Mesenchymal stem cell (in vitro differentiated cells and primary cell): ENCODE data around the gene EMX1.

ENCODE experiments used
- DNase-seq: peaks from one replicate; pipeline ENCODE4 v3.0.0-alpha.2; 2013
- H2AFZ ChIP-seq: one replicate; pipeline ENCODE4 v1.6.1; 2013; ENCODE audit warnings: low read depth, mild to moderate bottlenecking, control low read depth, inconsistent platforms, low read length, moderate library complexity
- H2AK5ac ChIP-seq: 2 replicates; pipeline ENCODE4 v1.6.1; 2013; ENCODE audit warnings: low read length, moderate library complexity, mild to moderate bottlenecking, inconsistent platforms; ENCODE audit not compliant: severe bottlenecking
- H2BK120ac ChIP-seq: one replicate; pipeline ENCODE4 v1.6.1; 2013; ENCODE audit warnings: low read depth, mild to moderate bottlenecking, inconsistent platforms, low read length, moderate library complexity
- H2BK12ac ChIP-seq, 2 experiments: one replicate each; pipeline ENCODE4 v1.6.1; 2013; ENCODE audit warnings: inconsistent platforms in 2 of 2, low read length in 2 of 2, mild to moderate bottlenecking in 2 of 2, moderate library complexity in 2 of 2, control low read depth in 1 of 2
- H2BK15ac ChIP-seq: one replicate; pipeline ENCODE4 v1.6.1; 2013; ENCODE audit warnings: mild to moderate bottlenecking, low read depth, inconsistent platforms; ENCODE audit not compliant: poor library complexity, severe bottlenecking
- H2BK5ac ChIP-seq: 2 replicates; pipeline ENCODE4 v1.6.1; 2013; ENCODE audit warnings: low read depth, mild to moderate bottlenecking, low read length, control low read depth, inconsistent platforms; ENCODE audit not compliant: poor library complexity, severe bottlenecking
- H3K14ac ChIP-seq, 2 experiments: one replicate each; pipeline ENCODE4 v1.6.1; 2013; ENCODE audit warnings: inconsistent platforms in 2 of 2, low read length in 2 of 2, control low read depth in 1 of 2, mild to moderate bottlenecking in 1 of 2, moderate library complexity in 1 of 2
- H3K18ac ChIP-seq, 2 experiments: one replicate each; pipeline ENCODE4 v1.6.1; 2013; ENCODE audit warnings: inconsistent platforms in 2 of 2, low read length in 2 of 2, control low read depth in 1 of 2, low read depth in 1 of 2, mild to moderate bottlenecking in 1 of 2
- H3K23ac ChIP-seq, 2 experiments: one replicate each; pipeline ENCODE4 v1.6.1; 2013; ENCODE audit warnings: inconsistent platforms in 2 of 2, low read length in 2 of 2, mild to moderate bottlenecking in 2 of 2, moderate library complexity in 2 of 2, control low read depth in 1 of 2
- H3K27ac ChIP-seq: 2 replicates; pipeline ENCODE4 v1.5.1; 2013; ENCODE audit warnings: mild to moderate bottlenecking, moderate library complexity, low read length, control low read depth, inconsistent platforms; ENCODE audit not compliant: poor library complexity, severe bottlenecking
- H3K27me3 ChIP-seq, 2 experiments: 2 replicates each; pipeline versions ENCODE4 v1.6.1 to v1.7.0; 2013; ENCODE audit warnings: low read length in 2 of 2, mild to moderate bottlenecking in 2 of 2, moderate library complexity in 2 of 2, control low read depth in 1 of 2, inconsistent platforms in 1 of 2; ENCODE audit not compliant: control insufficient read depth in 1 of 2, insufficient read depth in 1 of 2
- H3K36me3 ChIP-seq, 2 experiments: 2 replicates each; pipeline versions ENCODE4 v1.6.1 to v1.7.0; 2013; ENCODE audit warnings: low read length in 2 of 2, control low read depth in 1 of 2, inconsistent platforms in 1 of 2, low read depth in 1 of 2, mild to moderate bottlenecking in 1 of 2; ENCODE audit not compliant: insufficient read depth in 2 of 2, control insufficient read depth in 1 of 2
- H3K4ac ChIP-seq, 2 experiments: one replicate each; pipeline ENCODE4 v1.6.1; 2013; ENCODE audit warnings: inconsistent platforms in 2 of 2, low read length in 2 of 2, mild to moderate bottlenecking in 2 of 2, moderate library complexity in 2 of 2, control low read depth in 1 of 2, low read depth in 1 of 2
- H3K4me1 ChIP-seq: 2 replicates; pipeline ENCODE4 v1.6.1; 2013; ENCODE audit warnings: low read depth, low read length, control low read depth; ENCODE audit not compliant: control insufficient read depth, insufficient read depth
- H3K4me2 ChIP-seq: 2 replicates; pipeline ENCODE4 v1.6.1; 2013; ENCODE audit warnings: low read length, mild to moderate bottlenecking, inconsistent platforms; ENCODE audit not compliant: poor library complexity, severe bottlenecking
- H3K4me3 ChIP-seq, 2 experiments: 2 replicates each; pipeline versions ENCODE4 v1.5.1 to v1.7.0; 2013; ENCODE audit warnings: low read length in 2 of 2, mild to moderate bottlenecking in 2 of 2, control low read depth in 1 of 2, low read depth in 1 of 2; ENCODE audit not compliant: insufficient read depth in 1 of 2
- H3K79me1 ChIP-seq: replicated peaks from 2 replicates; pipeline ENCODE4 v1.6.1; 2013; ENCODE audit warnings: mild to moderate bottlenecking, control low read depth, low read length, inconsistent platforms; ENCODE audit not compliant: poor library complexity, severe bottlenecking
- H3K9ac ChIP-seq: 2 replicates; pipeline ENCODE4 v1.7.0; 2013; ENCODE audit warnings: mild to moderate bottlenecking, low read length, moderate library complexity
- H3K9me3 ChIP-seq: 2 replicates; pipeline ENCODE4 v1.7.0; 2013; ENCODE audit warnings: mild to moderate bottlenecking, low read length; ENCODE audit not compliant: control insufficient read depth
- H4K8ac ChIP-seq: one replicate; pipeline ENCODE4 v1.6.1; 2013; ENCODE audit warnings: inconsistent platforms, mild to moderate bottlenecking, low read length, moderate library complexity
- H4K91ac ChIP-seq: one replicate; pipeline ENCODE4 v1.6.1; 2013; ENCODE audit warnings: mild to moderate bottlenecking, low read length, inconsistent platforms
- WGBS: methylation state at CpG from one replicate; pipeline ENCODE4 v1.1.7; 2013; ENCODE audit warnings: mixed read lengths; 5-methylcytosine and 5-hydroxymethylcytosine counted together

The EMX1 gene

DNA sequence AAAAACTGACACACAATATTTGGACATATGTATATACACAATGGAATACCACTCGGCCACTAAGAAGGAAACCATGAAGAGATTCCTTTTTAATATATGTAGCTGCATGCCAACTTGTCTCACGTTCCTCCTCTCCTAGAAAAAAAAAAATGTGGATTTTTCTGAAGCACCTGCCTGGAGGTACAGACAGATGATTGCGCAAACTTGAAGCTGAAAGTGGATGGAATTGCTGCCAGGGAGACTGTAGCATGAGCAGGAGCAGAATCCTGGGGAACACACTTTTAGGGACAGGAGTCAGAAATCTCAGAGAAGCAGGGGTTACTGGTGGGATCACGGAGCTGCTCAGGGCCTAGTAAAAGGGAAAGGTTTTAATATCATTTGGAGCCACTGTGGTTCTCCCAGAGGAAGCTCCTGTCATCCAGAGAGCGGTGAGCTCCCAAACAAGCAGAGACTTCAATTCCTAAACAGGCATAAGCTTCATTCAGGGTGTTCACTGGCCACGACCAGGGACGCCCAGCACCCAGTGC, 30.8 kb upstream of the EMX1 start:
- Histone ChIP-seq H3K14ac (peak overlapping the region in 1 of 2 experiments; percentile 55), H2BK5ac (no peak overlapping the region), H3K4ac (no peak overlapping the region), H3K4me3 (peak overlapping the region; percentile 79 to 81), H3K4me2 (peak overlapping the region; percentile 96), H2BK12ac (no peak overlapping the region), H3K79me1 (peaks cover 10% of the 10 kb centered on the region), H2AFZ (peak overlapping the region; percentile 43), H3K27me3 (peaks cover 3 to 7% of the 10 kb centered on the region in 2 experiments), H3K18ac (no peak overlapping the region), H3K9ac (peak overlapping the region; percentile 86), H4K91ac (no peak overlapping the region), H2BK15ac (no peak overlapping the region), H3K9me3 (no peaks in the 10 kb centered on the region), H3K36me3 (peaks cover 5 to 15% of the 10 kb centered on the region in 2 experiments), H3K27ac (no peak overlapping the region), H3K4me1 (peaks cover 12% of the 10 kb centered on the region), H2AK5ac (no peak overlapping the region), H4K8ac (no peak overlapping the region), H3K23ac (no peak overlapping the region), H2BK120ac (no peak overlapping the region)
- 52% methylated on average over 7 of the region's 7 CpGs for WGBS
- DNase-seq = no peak

DNA sequence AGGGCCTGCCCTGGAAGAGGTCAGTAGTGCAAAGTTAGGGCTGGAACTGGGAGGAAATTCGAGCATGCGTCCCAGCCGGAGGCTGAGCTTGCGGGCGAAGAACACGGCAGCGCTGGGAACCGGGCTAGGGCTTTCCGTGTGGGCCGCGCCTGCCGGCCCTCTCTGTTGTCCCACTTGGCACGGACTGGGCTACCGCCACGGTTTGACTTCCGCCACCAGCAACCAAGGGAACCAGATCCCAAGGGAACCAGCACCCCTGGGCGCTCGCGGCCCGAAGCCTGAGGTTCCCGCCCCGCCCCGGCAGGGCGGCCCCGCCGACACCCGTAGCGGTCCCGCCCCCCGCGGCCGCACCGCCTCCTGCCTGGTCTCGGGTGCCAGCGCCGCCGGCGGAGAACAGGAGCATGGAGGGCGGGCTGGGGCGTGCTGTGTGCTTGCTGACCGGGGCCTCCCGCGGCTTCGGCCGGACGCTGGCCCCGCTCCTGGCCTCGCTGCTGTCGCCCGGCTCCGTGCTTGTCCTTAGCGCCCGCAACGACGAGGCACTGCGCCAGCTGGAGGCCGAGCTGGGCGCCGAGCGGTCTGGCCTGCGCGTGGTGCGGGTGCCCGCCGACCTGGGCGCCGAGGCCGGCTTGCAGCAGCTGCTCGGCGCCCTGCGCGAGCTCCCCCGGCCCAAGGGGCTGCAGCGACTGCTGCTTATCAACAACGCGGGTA, 30.1 kb upstream of the EMX1 start, which contains the start of gene SPR:
Gene SPR, plus strand, starts transcription at position 377 of the 708 bp plus-strand sequence. Its CDS starts 25 bp downstream, at position 402.
- Histone ChIP-seq H3K36me3 (peaks cover 11 to 22% of the 10 kb centered on the region in 2 experiments), H3K14ac (peak within 1 kb of the TSS in 1 of 2 experiments; percentile 86), H2BK120ac (peak within 1 kb of the TSS; percentile 74), H2BK5ac (no peak within 1 kb of the TSS), H3K27ac (peak within 1 kb of the TSS; percentile 70), H3K18ac (peak within 1 kb of the TSS; percentile 8 to 81), H3K4me2 (peak within 1 kb of the TSS; percentile 96), H3K79me1 (peaks cover 10% of the 10 kb centered on the region), H3K27me3 (peaks cover 3 to 7% of the 10 kb centered on the region in 2 experiments), H3K9me3 (no peaks in the 10 kb centered on the region), H3K4me1 (peaks cover 12% of the 10 kb centered on the region), H3K23ac (peak within 1 kb of the TSS in 1 of 2 experiments; percentile 83), H3K4me3 (peak within 1 kb of the TSS; percentile 79 to 81), H2BK12ac (no peak within 1 kb of the TSS), H2AK5ac (no peak within 1 kb of the TSS), H2BK15ac (peak within 1 kb of the TSS; percentile 56), H4K91ac (peak within 1 kb of the TSS; percentile 76), H2AFZ (peak within 1 kb of the TSS; percentile 98), H3K9ac (peak within 1 kb of the TSS; percentile 86), H4K8ac (peak within 1 kb of the TSS; percentile 90), H3K4ac (peak within 1 kb of the TSS; percentile 6 to 46)
- peak; percentile 72 for DNase-seq
- WGBS = under 1% methylated on average over 74 of the region's 76 CpGs

GRCh38 chr2:72887740-72888437, 29.4 kb upstream of the EMX1 start:
- no peak overlapping the region for H3K23ac ChIP-seq
- peaks cover 15 to 23% of the 10 kb centered on the region in 2 experiments for H3K36me3 ChIP-seq
- H3K9me3 ChIP-seq = no peaks in the 10 kb centered on the region
- H3K4me1 ChIP-seq = peaks cover 12% of the 10 kb centered on the region
- H3K14ac ChIP-seq = peak overlapping the region in 1 of 2 experiments; percentile 37
- peak overlapping the region; percentile 79 to 81 for H3K4me3 ChIP-seq
- peak overlapping the region; percentile 8 to 81 for H3K18ac ChIP-seq
- peak overlapping the region; percentile 70 for H3K27ac ChIP-seq
- peaks cover 10% of the 10 kb centered on the region for H3K79me1 ChIP-seq
- H3K9ac ChIP-seq = peak overlapping the region; percentile 86
- H2BK15ac ChIP-seq = no peak overlapping the region
- H2AFZ ChIP-seq = peak overlapping the region; percentile 98
- H2BK120ac ChIP-seq = peak overlapping the region; percentile 74
- no peak overlapping the region for H2BK5ac ChIP-seq
- WGBS = 12% methylated on average over 21 of the region's 21 CpGs
- H3K4ac ChIP-seq = peak overlapping the region in 1 of 2 experiments; percentile 6
- no peak overlapping the region for H2AK5ac ChIP-seq
- H3K27me3 ChIP-seq = peaks cover 3 to 4% of the 10 kb centered on the region in 2 experiments
- no peak overlapping the region for H4K91ac ChIP-seq
- H3K4me2 ChIP-seq = peak overlapping the region; percentile 96
- peak overlapping the region; percentile 90 for H4K8ac ChIP-seq
- no peak overlapping the region for H2BK12ac ChIP-seq
- peak; percentile 92 for DNase-seq
